ENCODE results near the gene LRRN4.
A peak's percentile ranks its signal among the peaks of the same experiment; 100 is the strongest.
"Not testable (repeated sequence)": the region's sequence is repeated elsewhere in the genome, so short reads cannot be mapped to it uniquely, and the experiment has no call there.

LRRN4 gene

GRCh38 chr20:6055161-6055783 lies 1.4 kb upstream of the LRRN4 start:
- Histone ChIP-seq H3K36me3 (ENCODE audit: insufficient read depth, low read length) (no peaks in the 10 kb centered on the region), H3K4me1 (ENCODE audit: insufficient read depth, low read length) (no peaks in the 10 kb centered on the region), H3K27me3 (ENCODE audit: insufficient read depth, low read length) (peaks cover 39% of the 10 kb centered on the region), H2AFZ (ENCODE audit: low read depth, low read length) (no peak overlapping the region), H3K9me3 (ENCODE audit: low read length) (no peaks in the 10 kb centered on the region), H3K4me3 (ENCODE audit: low read length) (no peak overlapping the region)

GRCh38 chr20:6054689-6055051 lies 810 bp upstream of the LRRN4 start:
- not testable (repeated sequence) for H3K4me3 ChIP-seq (ENCODE audit: low read length); H3K4me1 ChIP-seq (ENCODE audit: insufficient read depth, low read length); H2AFZ ChIP-seq (ENCODE audit: low read depth, low read length); H3K9me3 ChIP-seq (ENCODE audit: low read length); H3K36me3 ChIP-seq (ENCODE audit: insufficient read depth, low read length)
- peaks cover 45% of the 10 kb centered on the region for H3K27me3 ChIP-seq (ENCODE audit: insufficient read depth, low read length)

- H3K36me3 ChIP-seq (ENCODE audit: insufficient read depth, low read length): no peaks in the 10 kb centered on the region
- H2AFZ ChIP-seq (ENCODE audit: low read depth, low read length): no peak overlapping the region
- no peaks in the 10 kb centered on the region for H3K9me3 ChIP-seq (ENCODE audit: low read length)
- peaks cover 46% of the 10 kb centered on the region for H3K27me3 ChIP-seq (ENCODE audit: insufficient read depth, low read length)
- H3K4me1 ChIP-seq (ENCODE audit: insufficient read depth, low read length): no peaks in the 10 kb centered on the region
- H3K4me3 ChIP-seq (ENCODE audit: low read length): no peak overlapping the region
Measured at GRCh38 chr20:6053064-6053775, 640 bp downstream of the LRRN4 start.

- Histone ChIP-seq H3K36me3 (ENCODE audit: insufficient read depth, low read length) (no peaks in the 10 kb centered on the region), H3K9me3 (ENCODE audit: low read length) (no peaks in the 10 kb centered on the region), H3K4me1 (ENCODE audit: insufficient read depth, low read length) (no peaks in the 10 kb centered on the region), H3K27me3 (ENCODE audit: insufficient read depth, low read length) (peaks cover 46% of the 10 kb centered on the region), H3K4me3 (ENCODE audit: low read length) (no peak overlapping the region), H2AFZ (ENCODE audit: low read depth, low read length) (peak overlapping the region; percentile 78)
Measured at GRCh38 chr20:6051505-6051904, 2.4 kb downstream of the LRRN4 start.

GRCh38 chr20:6048391-6048790 lies 5.5 kb downstream of the LRRN4 start:
- Histone ChIP-seq H2AFZ (ENCODE audit: low read depth, low read length) (no peak overlapping the region), H3K36me3 (ENCODE audit: insufficient read depth, low read length) (no peaks in the 10 kb centered on the region), H3K4me3 (ENCODE audit: low read length) (no peak overlapping the region), H3K4me1 (ENCODE audit: insufficient read depth, low read length) (no peaks in the 10 kb centered on the region), H3K27me3 (ENCODE audit: insufficient read depth, low read length) (peaks cover 38% of the 10 kb centered on the region), H3K9me3 (ENCODE audit: low read length) (no peaks in the 10 kb centered on the region)

- Histone ChIP-seq H3K4me3 (ENCODE audit: low read length) (no peak overlapping the region), H3K4me1 (ENCODE audit: insufficient read depth, low read length) (no peaks in the 10 kb centered on the region), H3K36me3 (ENCODE audit: insufficient read depth, low read length) (peaks cover 6% of the 10 kb centered on the region), H3K27me3 (ENCODE audit: insufficient read depth, low read length) (peaks cover 19% of the 10 kb centered on the region), H3K9me3 (ENCODE audit: low read length) (no peaks in the 10 kb centered on the region), H2AFZ (ENCODE audit: low read depth, low read length) (no peak overlapping the region)
Measured at GRCh38 chr20:6046432-6046831, 7.4 kb downstream of the LRRN4 start.

DNA sequence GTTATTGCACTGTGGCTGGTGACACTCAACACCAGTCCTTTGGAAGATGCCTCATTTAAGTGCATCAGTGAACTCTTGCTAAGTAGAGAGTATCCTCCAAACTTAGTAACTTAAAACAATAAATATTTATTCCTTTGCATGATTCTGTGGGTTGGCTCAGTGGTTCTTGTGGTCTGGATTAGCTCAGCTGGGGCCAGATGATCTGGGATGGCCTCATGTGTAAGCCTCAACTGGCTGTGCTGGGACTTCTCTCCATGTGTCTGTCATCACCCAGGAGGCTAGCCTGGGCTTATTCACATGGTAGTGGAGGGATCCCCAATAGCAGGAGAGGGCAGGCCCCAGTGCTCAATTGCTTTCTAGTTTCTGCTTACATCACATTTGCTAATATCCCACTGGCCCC lies 8.3 kb downstream of the LRRN4 start:
- Histone ChIP-seq H3K36me3 (ENCODE audit: insufficient read depth, low read length) (peaks cover 15% of the 10 kb centered on the region), H2AFZ (ENCODE audit: low read depth, low read length) (no peak overlapping the region), H3K9me3 (ENCODE audit: low read length) (peaks cover 5% of the 10 kb centered on the region), H3K4me3 (ENCODE audit: low read length) (no peak overlapping the region), H3K4me1 (ENCODE audit: insufficient read depth, low read length) (no peaks in the 10 kb centered on the region), H3K27me3 (ENCODE audit: insufficient read depth, low read length) (peaks cover 10% of the 10 kb centered on the region)

DNA sequence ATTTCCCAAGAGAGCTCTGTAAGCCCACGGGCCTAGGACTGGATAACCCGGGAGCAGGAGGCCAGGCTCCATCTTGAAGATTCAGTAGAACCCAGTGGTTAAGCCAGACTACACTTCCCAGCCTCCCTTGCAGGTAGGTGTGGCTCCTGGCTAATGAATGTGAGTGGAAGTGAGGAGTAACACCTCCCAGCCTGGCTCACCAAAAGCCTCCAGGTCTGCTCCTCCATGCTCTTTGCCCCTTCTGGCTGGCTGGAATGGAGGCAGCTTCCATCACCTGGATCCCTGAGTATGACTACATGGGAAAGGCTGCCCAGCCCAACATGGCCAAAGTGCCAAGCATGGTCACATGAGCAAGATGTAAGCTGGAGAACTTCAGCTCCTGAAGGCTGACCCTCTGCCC lies 9.7 kb downstream of the LRRN4 start:
- no peak overlapping the region for H2AFZ ChIP-seq (ENCODE audit: low read depth, low read length)
- no peak overlapping the region for H3K4me3 ChIP-seq (ENCODE audit: low read length)
- no peaks in the 10 kb centered on the region for H3K4me1 ChIP-seq (ENCODE audit: insufficient read depth, low read length)
- H3K27me3 ChIP-seq (ENCODE audit: insufficient read depth, low read length): no peaks in the 10 kb centered on the region
- H3K36me3 ChIP-seq (ENCODE audit: insufficient read depth, low read length): peaks cover 27% of the 10 kb centered on the region
- peaks cover 5% of the 10 kb centered on the region for H3K9me3 ChIP-seq (ENCODE audit: low read length)

DNA sequence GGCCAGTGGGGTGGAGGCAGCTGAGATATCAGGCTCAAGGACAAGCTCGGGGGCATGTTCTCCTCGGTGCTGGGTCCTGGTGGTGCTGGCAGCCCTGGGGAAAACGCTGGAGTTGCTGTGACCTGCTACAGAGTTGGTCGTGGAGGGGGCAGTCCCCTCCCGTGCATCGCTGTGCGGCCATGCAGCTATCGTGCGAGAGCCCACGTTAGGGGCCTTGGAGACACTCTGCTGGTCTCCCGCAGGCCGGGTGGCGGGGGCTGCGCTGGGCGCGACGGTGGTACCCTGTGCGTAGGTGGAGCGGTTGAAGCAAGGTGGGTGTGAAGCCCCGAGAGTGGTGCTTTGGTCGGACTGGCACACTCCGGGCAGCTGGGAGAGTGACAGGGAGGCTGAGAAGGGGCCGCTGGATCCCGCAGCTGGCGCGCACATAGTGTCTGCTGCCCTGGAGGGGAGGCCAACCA lies 12.0 kb downstream of the LRRN4 start:
- Histone ChIP-seq H3K4me1 (ENCODE audit: insufficient read depth, low read length) (no peaks in the 10 kb centered on the region), H2AFZ (ENCODE audit: low read depth, low read length) (no peak overlapping the region), H3K27me3 (ENCODE audit: insufficient read depth, low read length) (no peaks in the 10 kb centered on the region), H3K9me3 (ENCODE audit: low read length) (peaks cover 5% of the 10 kb centered on the region), H3K36me3 (ENCODE audit: insufficient read depth, low read length) (peaks cover 45% of the 10 kb centered on the region), H3K4me3 (ENCODE audit: low read length) (no peak overlapping the region)

DNA sequence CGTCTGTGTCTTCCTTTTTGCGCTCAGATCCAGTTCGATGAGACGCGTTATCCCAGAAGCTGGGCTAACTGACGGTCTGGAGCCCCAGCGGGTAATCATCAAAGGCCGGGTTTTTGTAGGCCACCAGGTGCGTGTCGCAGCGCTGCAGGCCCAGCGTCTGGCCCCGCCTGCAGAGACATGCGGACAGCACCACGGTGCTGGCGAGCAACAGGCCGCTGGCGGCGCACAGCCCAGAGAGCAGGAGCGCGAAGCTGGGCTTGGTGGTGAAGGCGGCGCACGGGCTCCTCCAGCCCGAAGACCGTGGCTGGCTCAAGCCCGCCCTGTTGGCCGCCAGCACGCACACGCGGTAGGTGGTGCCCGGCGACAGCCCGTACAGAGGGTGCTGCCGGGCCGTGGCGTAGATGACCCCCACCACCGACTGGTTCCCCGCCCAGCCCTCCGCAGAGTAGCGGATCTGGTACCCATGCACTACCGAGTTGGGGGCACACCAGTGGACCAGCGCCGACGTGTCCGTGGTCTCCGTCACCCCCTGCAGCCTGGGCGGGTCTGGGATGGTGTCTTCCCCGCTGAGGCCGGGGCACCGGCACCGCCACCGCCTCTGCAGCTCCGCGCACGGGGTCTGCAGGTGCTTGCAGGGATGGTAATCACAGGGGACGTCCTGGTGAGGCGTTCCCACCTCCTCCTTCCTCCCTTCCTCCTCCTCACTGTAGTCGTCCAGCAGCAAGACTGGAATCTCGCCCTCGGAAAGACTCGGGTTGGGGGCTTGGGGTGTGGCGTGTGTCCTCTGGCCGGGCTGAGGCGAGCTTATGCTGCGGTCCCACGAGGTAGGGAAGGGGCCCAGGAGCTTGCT lies 12.7 kb downstream of the LRRN4 start:
- H3K27me3 ChIP-seq (ENCODE audit: insufficient read depth, low read length): no peaks in the 10 kb centered on the region
- H3K9me3 ChIP-seq (ENCODE audit: low read length): peaks cover 5% of the 10 kb centered on the region
- no peak overlapping the region for H3K4me3 ChIP-seq (ENCODE audit: low read length)
- no peaks in the 10 kb centered on the region for H3K4me1 ChIP-seq (ENCODE audit: insufficient read depth, low read length)
- H3K36me3 ChIP-seq (ENCODE audit: insufficient read depth, low read length): peaks cover 51% of the 10 kb centered on the region
- H2AFZ ChIP-seq (ENCODE audit: low read depth, low read length): no peak overlapping the region

DNA sequence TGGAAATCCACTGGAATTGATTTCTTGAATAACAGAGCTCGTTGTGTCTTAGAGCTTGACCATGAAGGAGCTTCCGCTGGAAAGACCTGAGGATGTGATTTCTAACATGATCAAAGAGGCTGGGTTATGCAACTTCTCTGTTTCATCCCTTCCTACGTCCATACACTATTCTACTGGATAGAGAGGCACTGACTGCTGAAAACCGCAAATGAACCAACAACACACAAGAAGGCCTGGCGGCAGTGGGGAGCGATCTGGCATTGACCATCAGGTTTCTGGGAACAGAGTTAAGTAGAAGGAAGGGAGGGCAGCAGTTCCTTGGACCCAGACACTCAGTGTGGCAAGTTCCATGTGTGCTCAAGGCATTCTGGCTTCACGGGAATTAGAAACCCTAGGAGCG lies 13.3 kb downstream of the LRRN4 start:
- Histone ChIP-seq H3K9me3 (ENCODE audit: low read length) (peaks cover 5% of the 10 kb centered on the region), H3K4me3 (ENCODE audit: low read length) (no peak overlapping the region), H3K27me3 (ENCODE audit: insufficient read depth, low read length) (no peaks in the 10 kb centered on the region), H3K4me1 (ENCODE audit: insufficient read depth, low read length) (no peaks in the 10 kb centered on the region), H2AFZ (ENCODE audit: low read depth, low read length) (no peak overlapping the region), H3K36me3 (ENCODE audit: insufficient read depth, low read length) (peaks cover 54% of the 10 kb centered on the region)

- no peak overlapping the region for H3K4me3 ChIP-seq (ENCODE audit: low read length)
- H3K4me1 ChIP-seq (ENCODE audit: insufficient read depth, low read length): no peaks in the 10 kb centered on the region
- H3K36me3 ChIP-seq (ENCODE audit: insufficient read depth, low read length): peaks cover 56% of the 10 kb centered on the region
- peaks cover 5% of the 10 kb centered on the region for H3K9me3 ChIP-seq (ENCODE audit: low read length)
- H3K27me3 ChIP-seq (ENCODE audit: insufficient read depth, low read length): no peaks in the 10 kb centered on the region
- H2AFZ ChIP-seq (ENCODE audit: low read depth, low read length): no peak overlapping the region
Measured at GRCh38 chr20:6039766-6040165, 14.1 kb downstream of the LRRN4 start.

GRCh38 chr20:6038256-6038655 lies 15.6 kb downstream of the LRRN4 start:
- Histone ChIP-seq H3K4me1 (ENCODE audit: insufficient read depth, low read length) (no peaks in the 10 kb centered on the region), H3K36me3 (ENCODE audit: insufficient read depth, low read length) (peaks cover 70% of the 10 kb centered on the region), H2AFZ (ENCODE audit: low read depth, low read length) (no peak overlapping the region), H3K4me3 (ENCODE audit: low read length) (no peak overlapping the region), H3K9me3 (ENCODE audit: low read length) (peaks cover 5% of the 10 kb centered on the region), H3K27me3 (ENCODE audit: insufficient read depth, low read length) (no peaks in the 10 kb centered on the region)
